Right lobe of liver (tissue), 4 donors: ENCODE measurements around the gene CTCF.

Experiments
- CTCF ChIP-seq, 4 donors: fragments of 200-600 bp in 3 of 4; fragments of 450-650 bp in 1 of 4; IDR thresholded peaks; one replicate each; pipeline versions ENCODE4 v1.5.1 to v1.8.0; 2016 to 2022; ENCODE audit warnings: antibody characterized with exemption in 4 of 4, mild to moderate bottlenecking in 2 of 4
- POLR2A ChIP-seq: fragments of 450-650 bp; IDR thresholded peaks from one replicate; pipeline ENCODE4 v1.6.1; 2017; ENCODE audit warnings: antibody characterized with exemption, mild to moderate bottlenecking
- donor health status: DM: no; HTN: no; CAD: no.
- donor health status: DM: no; HTN: no; CAD: no.
- donor health status: DM: no; HTN: yes; CAD: no.

GRCh38 chr16:67654403-67654911 lies 92.1 kb downstream of the CTCF start:
- TF ChIP-seq CTCF (IDR thresholded peaks at IDR 0.05) (no peak), POLR2A (no peak)
